Hepatocyte (in vitro differentiated cells): ENCODE measurements around the gene CNPPD1. TPM values are rescaled to one million over a fixed set of nuclear protein-coding genes. Genes with fewer than 3 reads are reported as not detected.

Experiments used
- DNase-seq: peaks from one replicate; pipeline ENCODE4 v3.0.0-alpha.2; 2016; ENCODE audit warnings: low spot score
- H2AFZ ChIP-seq: fragments of 200-600 bp; sonication (generic); 2 replicates; pipeline ENCODE4 v1.6.0; 2016; ENCODE audit warnings: antibody characterized with exemption, mild to moderate bottlenecking
- H3K27ac ChIP-seq: fragments of 200-600 bp; sonication (generic); 2 replicates; pipeline ENCODE4 v1.5.1; 2016; ENCODE audit warnings: mild to moderate bottlenecking
- H3K27me3 ChIP-seq: fragments of 200-600 bp; sonication (generic); 2 replicates; pipeline ENCODE4 v1.6.1; 2016
- H3K36me3 ChIP-seq: fragments of 200-600 bp; sonication (generic); replicated peaks from 2 replicates; pipeline ENCODE4 v1.5.1; 2016; ENCODE audit warnings: low read depth; ENCODE audit not compliant: insufficient read depth
- H3K4me1 ChIP-seq: fragments of 200-600 bp; sonication (generic); 2 replicates; pipeline ENCODE4 v1.5.1; 2016; ENCODE audit warnings: mild to moderate bottlenecking, moderate library complexity; ENCODE audit not compliant: insufficient read depth
- H3K4me2 ChIP-seq: fragments of 200-600 bp; sonication (generic); 2 replicates; pipeline ENCODE4 v1.6.0; 2016
- H3K4me3 ChIP-seq: fragments of 200-600 bp; sonication (generic); 2 replicates; pipeline ENCODE4 v1.5.1; 2016; ENCODE audit warnings: mild to moderate bottlenecking
- H3K79me2 ChIP-seq: fragments of 200-600 bp; sonication (generic); 2 replicates; pipeline ENCODE4 v1.6.0; 2017; ENCODE audit warnings: mild to moderate bottlenecking
- H3K9me2 ChIP-seq: fragments of 200-600 bp; sonication (generic); replicated peaks from 2 replicates; pipeline ENCODE4 v1.6.0; 2017; ENCODE audit warnings: mild to moderate bottlenecking; ENCODE audit not compliant: insufficient read depth
- H3K9me3 ChIP-seq: fragments of 200-600 bp; sonication (generic); 2 replicates; pipeline ENCODE4 v1.5.1; 2016; ENCODE audit warnings: low read depth, mild to moderate bottlenecking
- H4K20me1 ChIP-seq: fragments of 200-600 bp; sonication (generic); 2 replicates; pipeline ENCODE4 v1.6.0; 2016; ENCODE audit warnings: mild to moderate bottlenecking; ENCODE audit not compliant: insufficient read depth, poor library complexity, severe bottlenecking
- CTCF ChIP-seq: fragments of 200-600 bp; sonication (generic); IDR thresholded peaks from 2 replicates; pipeline ENCODE4 v1.5.1; 2016; ENCODE audit warnings: antibody characterized with exemption, mild to moderate bottlenecking; ENCODE audit not compliant: poor library complexity
- EZH2 ChIP-seq: fragments of 200-600 bp; sonication (generic); IDR thresholded peaks from 2 replicates; pipeline ENCODE4 v1.6.1; 2016; ENCODE audit warnings: antibody characterized with exemption, mild to moderate bottlenecking, borderline replicate concordance
- EZH2phosphoT487 ChIP-seq: fragments of 200-600 bp; sonication (generic); IDR thresholded peaks from one replicate; pipeline ENCODE4 v1.6.1; 2018; ENCODE audit warnings: antibody characterized with exemption, mild to moderate bottlenecking, low read depth, moderate library complexity; ENCODE audit not compliant: unreplicated experiment, severe bottlenecking
- WGBS: methylation state at CpG from one replicate; pipeline ENCODE4 v1.1.6; 2016; ENCODE audit warnings: low lambda C conversion rate; ENCODE audit errors: missing lambda C conversion rate; 5-methylcytosine and 5-hydroxymethylcytosine counted together
- polyA plus RNA-seq: library from polyadenylated mRNA; unstranded; fragments of >200 nt; fragmentation: Nextera tagmentation; extraction: Ambion mirVana; gene quantifications from 2 replicates; pipeline ENCODE4 v1.2.1, GENCODE V29; 2016
- total RNA-seq: library from RNA; depleted of rRNA; stranded (reverse); fragments of >200 nt; gene quantifications from 2 replicates; pipeline ENCODE4 v1.2.3, GENCODE V29; 2014

CNPPD1 gene
- total and polyA plus RNA-seq, 2 experiments from 2014 or later: 34.0 to 49.4 TPM

GRCh38 chr2:219209236-219210195 lies 32.8 kb upstream of the CNPPD1 start:
- Histone ChIP-seq H3K9me2 (no peaks in the 10 kb centered on the region), H3K9me3 (no peaks in the 10 kb centered on the region), H3K79me2 (peaks cover 6% of the 10 kb centered on the region), H2AFZ (no peak overlapping the region), H4K20me1 (peaks cover 3% of the 10 kb centered on the region), H3K27ac (no peak overlapping the region), H3K4me3 (no peak overlapping the region), H3K36me3 (no peaks in the 10 kb centered on the region), H3K27me3 (no peaks in the 10 kb centered on the region), H3K4me2 (no peak overlapping the region), H3K4me1 (peaks cover 20% of the 10 kb centered on the region)
- DNase-seq: no peak
- TF ChIP-seq EZH2phosphoT487 (no peak), EZH2 (no peak), CTCF (no peak)
- 95% methylated on average over 18 of the region's 18 CpGs for whole genome bisulfite sequencing

- Histone ChIP-seq H4K20me1 (peaks cover 3% of the 10 kb centered on the region), H3K9me3 (no peaks in the 10 kb centered on the region), H3K27me3 (no peaks in the 10 kb centered on the region), H3K36me3 (no peaks in the 10 kb centered on the region), H3K27ac (peak overlapping the region; percentile 98), H3K79me2 (peaks cover 6% of the 10 kb centered on the region), H2AFZ (no peak overlapping the region), H3K4me1 (peaks cover 20% of the 10 kb centered on the region), H3K9me2 (no peaks in the 10 kb centered on the region), H3K4me2 (peak overlapping the region; percentile 82), H3K4me3 (no peak overlapping the region)
- TF ChIP-seq CTCF: no peak
- no peak for TF ChIP-seq EZH2phosphoT487
- no peak for TF ChIP-seq EZH2
- peak; percentile 31 for DNase-seq
- 88% methylated on average over 17 of the region's 17 CpGs for WGBS
These were observed 31.4 kb upstream of the CNPPD1 start for GRCh38 chr2:219207884-219208740.

- Histone ChIP-seq H3K9me2 (no peaks in the 10 kb centered on the region), H3K79me2 (peaks cover 6% of the 10 kb centered on the region), H2AFZ (peak overlapping the region; percentile 73), H3K27me3 (no peaks in the 10 kb centered on the region), H3K27ac (peak overlapping the region; percentile 98), H3K4me2 (peak overlapping the region; percentile 82), H4K20me1 (peaks cover 3% of the 10 kb centered on the region), H3K4me1 (peaks cover 20% of the 10 kb centered on the region), H3K36me3 (no peaks in the 10 kb centered on the region), H3K4me3 (peak overlapping the region; percentile 69), H3K9me3 (no peaks in the 10 kb centered on the region)
- DNase-seq: no peak
- WGBS: 30% methylated on average over 17 of the region's 22 CpGs
- TF ChIP-seq CTCF (no peak), EZH2phosphoT487 (no peak), EZH2 (no peak)
These were observed 30.6 kb upstream of the CNPPD1 start for GRCh38 chr2:219207134-219207883.
